HepG2 (cell line): ENCODE measurements around the gene TEKT2. TPM values are rescaled to one million over a fixed set of nuclear protein-coding genes. Genes with fewer than 3 reads are reported as not detected.

ENCODE experiments used
- PHB2 ChIP-seq: fragments of 450-650 bp; IDR thresholded peaks from 2 replicates; pipeline ENCODE4 v1.6.1; 2018; ENCODE audit not compliant: partially characterized antibody
- PHF21A ChIP-seq: sonication (generic); formaldehyde crosslinking; IDR thresholded peaks from 2 replicates; pipeline ENCODE4 v1.5.0; 2020; ENCODE audit warnings: mild to moderate bottlenecking, missing genetic modification reagents
- PITX1 ChIP-seq: sonication (generic); formaldehyde crosslinking; IDR thresholded peaks from 2 replicates; pipeline ENCODE4 v1.5.1; 2020; ENCODE audit warnings: mild to moderate bottlenecking, missing genetic modification reagents
- TARDBP ChIP-seq: sonication (generic); formaldehyde crosslinking; IDR thresholded peaks from 2 replicates; pipeline ENCODE4 v1.8.0; 2022; ENCODE audit warnings: mild to moderate bottlenecking, missing genetic modification reagents
- ZFYVE20 ChIP-seq: sonication (generic); formaldehyde crosslinking; IDR thresholded peaks from 2 replicates; pipeline ENCODE4 v1.8.0; 2023; ENCODE audit warnings: low read depth, mild to moderate bottlenecking, moderate library complexity, missing genetic modification reagents, borderline replicate concordance
- ZNF121 ChIP-seq: sonication (generic); formaldehyde crosslinking; IDR thresholded peaks from 2 replicates; pipeline ENCODE4 v1.5.0; 2020; ENCODE audit warnings: mild to moderate bottlenecking, missing genetic modification reagents
- ZNF552 ChIP-seq: sonication (generic); formaldehyde crosslinking; IDR thresholded peaks from 2 replicates; pipeline ENCODE4 v1.9.0; 2022; ENCODE audit warnings: missing genetic modification reagents, mild to moderate bottlenecking, borderline replicate concordance
- ZNF563 ChIP-seq: sonication (generic); formaldehyde crosslinking; IDR thresholded peaks from 2 replicates; pipeline ENCODE4 v1.8.0; 2022; ENCODE audit warnings: mild to moderate bottlenecking, moderate library complexity, missing genetic modification reagents
- polyA plus RNA-seq, 8 experiments: library from polyadenylated mRNA; depleted of rRNA in 3 of 8; stranded (reverse) in 7 of 8; unstranded in 1 of 8; fragments of >200 nt; fragmentation: Illumina TruSeq in 4 of 8; extraction: Trizol in 4 of 8; gene quantifications; 2 replicates each; pipeline versions ENCODE4 v1.2.1 to v1.2.3, GENCODE V29; 2011 to 2016; ENCODE audit warnings: low read depth in 4 of 8, missing spikeins in 1 of 8, mixed read lengths in 1 of 8; ENCODE audit not compliant: insufficient read depth in 1 of 8
- total RNA-seq, 5 experiments: library from RNA; depleted of rRNA; stranded (reverse); fragments of >200 nt; fragmentation: Illumina TruSeq; extraction: Trizol; gene quantifications; 2 replicates each; pipeline ENCODE4 v1.2.3, GENCODE V29; 2016; ENCODE audit warnings: low read depth in 1 of 5
- TF ChIP-seq, protein P1 (sequence below): sonication (generic); formaldehyde crosslinking; IDR thresholded peaks from 2 replicates; pipeline ENCODE4 v1.8.1; 2022; ENCODE audit warnings: mild to moderate bottlenecking, missing genetic modification reagents
- TF ChIP-seq, protein P2 (sequence below): sonication (generic); formaldehyde crosslinking; IDR thresholded peaks from 2 replicates; pipeline ENCODE4 v1.4.0; 2020; ENCODE audit warnings: mild to moderate bottlenecking, low read depth, missing genetic modification reagents
- TF ChIP-seq, protein P3 (sequence below): IDR thresholded peaks from 2 replicates; pipeline ENCODE4 v1.6.1; 2016

Gene TEKT2
- total and polyA plus RNA-seq, 2 of the 13 experiments (the other 11 are each of a cell fraction or from before 2014, with no cell fraction given), result 0.31 to 0.38 TPM

DNA sequence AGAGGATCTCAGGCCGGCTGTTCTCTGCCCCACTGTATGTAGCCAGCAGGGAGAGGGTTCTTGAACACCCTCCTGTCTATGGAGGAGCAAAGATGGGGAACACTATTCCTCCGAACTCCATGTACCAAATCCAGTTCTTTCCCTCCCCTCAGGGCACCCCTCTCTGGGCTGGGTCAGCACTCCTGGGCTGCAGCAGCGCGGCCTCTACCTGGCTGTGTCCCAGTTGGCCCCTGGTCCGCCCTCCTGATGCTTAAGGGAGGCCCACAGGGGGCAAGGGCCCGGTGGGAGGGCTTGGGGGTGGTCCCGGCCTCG lies 4.3 kb downstream of the TEKT2 start (continued):
- TF ChIP-seq, protein P1, sequence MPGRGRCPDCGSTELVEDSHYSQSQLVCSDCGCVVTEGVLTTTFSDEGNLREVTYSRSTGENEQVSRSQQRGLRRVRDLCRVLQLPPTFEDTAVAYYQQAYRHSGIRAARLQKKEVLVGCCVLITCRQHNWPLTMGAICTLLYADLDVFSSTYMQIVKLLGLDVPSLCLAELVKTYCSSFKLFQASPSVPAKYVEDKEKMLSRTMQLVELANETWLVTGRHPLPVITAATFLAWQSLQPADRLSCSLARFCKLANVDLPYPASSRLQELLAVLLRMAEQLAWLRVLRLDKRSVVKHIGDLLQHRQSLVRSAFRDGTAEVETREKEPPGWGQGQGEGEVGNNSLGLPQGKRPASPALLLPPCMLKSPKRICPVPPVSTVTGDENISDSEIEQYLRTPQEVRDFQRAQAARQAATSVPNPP, result no peak
- TF ChIP-seq PHB2 (no peak), PITX1 (peak; percentile 11; the same call in 1 of the 2 replicates), ZNF563 (CRISPR knock-in tag) (no peak), ZNF552 (no peak), PHF21A (CRISPR knock-in tag) (0 out of 2 replicates have a peak, but pooled peaks have one; percentile 24), ZFYVE20 (CRISPR knock-in tag) (0 out of 2 replicates have a peak, but pooled peaks have one; percentile 32), ZNF121 (CRISPR knock-in tag) (no peak), TARDBP (CRISPR knock-in tag) (no peak)
- TF ChIP-seq, protein P2, sequence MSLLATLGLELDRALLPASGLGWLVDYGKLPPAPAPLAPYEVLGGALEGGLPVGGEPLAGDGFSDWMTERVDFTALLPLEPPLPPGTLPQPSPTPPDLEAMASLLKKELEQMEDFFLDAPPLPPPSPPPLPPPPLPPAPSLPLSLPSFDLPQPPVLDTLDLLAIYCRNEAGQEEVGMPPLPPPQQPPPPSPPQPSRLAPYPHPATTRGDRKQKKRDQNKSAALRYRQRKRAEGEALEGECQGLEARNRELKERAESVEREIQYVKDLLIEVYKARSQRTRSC (CRISPR knock-in tag), result no peak
- TF ChIP-seq, protein P3, sequence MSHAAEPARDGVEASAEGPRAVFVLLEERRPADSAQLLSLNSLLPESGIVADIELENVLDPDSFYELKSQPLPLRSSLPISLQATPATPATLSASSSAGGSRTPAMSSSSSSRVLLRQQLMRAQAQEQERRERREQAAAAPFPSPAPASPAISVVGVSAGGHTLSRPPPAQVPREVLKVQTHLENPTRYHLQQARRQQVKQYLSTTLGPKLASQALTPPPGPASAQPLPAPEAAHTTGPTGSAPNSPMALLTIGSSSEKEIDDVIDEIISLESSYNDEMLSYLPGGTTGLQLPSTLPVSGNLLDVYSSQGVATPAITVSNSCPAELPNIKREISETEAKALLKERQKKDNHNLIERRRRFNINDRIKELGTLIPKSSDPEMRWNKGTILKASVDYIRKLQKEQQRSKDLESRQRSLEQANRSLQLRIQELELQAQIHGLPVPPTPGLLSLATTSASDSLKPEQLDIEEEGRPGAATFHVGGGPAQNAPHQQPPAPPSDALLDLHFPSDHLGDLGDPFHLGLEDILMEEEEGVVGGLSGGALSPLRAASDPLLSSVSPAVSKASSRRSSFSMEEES (CRISPR knock-in tag), result no peak
- TF ChIP-seq, all 625 proteins: peak for 7
